H9 (cell line): ENCODE results near the gene RNF126. TPM values are rescaled to one million over a fixed set of nuclear protein-coding genes. Genes with fewer than 3 reads are reported as not detected.
"Not testable (repeated sequence)": the region's sequence is repeated elsewhere in the genome, so short reads cannot be mapped to it uniquely, and the experiment has no call there.

ENCODE experiments used
- DNase-seq: peaks from one replicate; pipeline ENCODE4 v3.0.0-alpha.2; 2017
- H2AFZ ChIP-seq: one replicate; pipeline ENCODE4 v1.6.1; 2013; ENCODE audit warnings: mild to moderate bottlenecking, low read length, control low read depth, moderate library complexity
- H2AK5ac ChIP-seq: 2 replicates; pipeline ENCODE4 v1.6.1; 2013; ENCODE audit warnings: low read length, control low read depth, mixed read lengths; ENCODE audit not compliant: insufficient read length
- H2BK120ac ChIP-seq: one replicate; pipeline ENCODE4 v1.6.1; 2013; ENCODE audit warnings: low read depth, mild to moderate bottlenecking, low read length, control low read depth, inconsistent platforms; ENCODE audit not compliant: poor library complexity, severe bottlenecking
- H2BK12ac ChIP-seq: 2 replicates; pipeline ENCODE4 v1.6.1; 2013; ENCODE audit warnings: low read length, control low read depth, mixed read lengths, low read depth; ENCODE audit not compliant: insufficient read length
- H2BK15ac ChIP-seq: 2 replicates; pipeline ENCODE4 v1.6.1; 2013; ENCODE audit warnings: low read depth, low read length, control low read depth
- H2BK20ac ChIP-seq: one replicate; pipeline ENCODE4 v1.6.1; 2013; ENCODE audit warnings: low read depth, mild to moderate bottlenecking, low read length, control low read depth, inconsistent platforms; ENCODE audit not compliant: poor library complexity, severe bottlenecking
- H2BK5ac ChIP-seq: 2 replicates; pipeline ENCODE4 v1.6.1; 2013; ENCODE audit warnings: low read length, control low read depth, mixed read lengths; ENCODE audit not compliant: insufficient read length
- H3K14ac ChIP-seq: 2 replicates; pipeline ENCODE4 v1.6.1; 2013; ENCODE audit warnings: low read length, control low read depth; ENCODE audit not compliant: insufficient read depth
- H3K18ac ChIP-seq: 2 replicates; pipeline ENCODE4 v1.6.1; 2013; ENCODE audit warnings: low read depth, mild to moderate bottlenecking, mixed read lengths, low read length, control low read depth; ENCODE audit not compliant: insufficient read length
- H3K23ac ChIP-seq: 2 replicates; pipeline ENCODE4 v1.6.1; 2013; ENCODE audit warnings: low read length, control low read depth, mixed read lengths, low read depth; ENCODE audit not compliant: insufficient read length
- H3K23me2 ChIP-seq: 2 replicates; pipeline ENCODE4 v1.6.1; 2013; ENCODE audit warnings: low read depth, mild to moderate bottlenecking, mixed read lengths, low read length, control low read depth; ENCODE audit not compliant: insufficient read length, poor library complexity, severe bottlenecking
- H3K27ac ChIP-seq: 2 replicates; pipeline ENCODE4 v1.5.1; 2013; ENCODE audit warnings: low read length, control low read depth, mixed read lengths, low read depth; ENCODE audit not compliant: insufficient read length
- H3K27me3 ChIP-seq: 2 replicates; pipeline ENCODE4 v1.6.1; 2013; ENCODE audit warnings: low read length, control low read depth, inconsistent platforms; ENCODE audit not compliant: insufficient read depth
- H3K4ac ChIP-seq: 2 replicates; pipeline ENCODE4 v1.6.1; 2013; ENCODE audit warnings: low read depth, mild to moderate bottlenecking, control low read depth, inconsistent platforms, low read length, moderate library complexity
- H3K4me1 ChIP-seq: 2 replicates; pipeline ENCODE4 v1.6.1; 2013; ENCODE audit warnings: low read length, control low read depth, inconsistent platforms; ENCODE audit not compliant: insufficient read depth
- H3K4me2 ChIP-seq: 2 replicates; pipeline ENCODE4 v1.6.1; 2013; ENCODE audit warnings: low read length, control low read depth, mixed read lengths; ENCODE audit not compliant: insufficient read length, insufficient read depth
- H3K56ac ChIP-seq: 2 replicates; pipeline ENCODE4 v1.6.1; 2013; ENCODE audit warnings: low read depth, mild to moderate bottlenecking, mixed read lengths, low read length, control low read depth; ENCODE audit not compliant: insufficient read length
- H3K79me1 ChIP-seq: 2 replicates; pipeline ENCODE4 v1.6.1; 2013; ENCODE audit warnings: low read depth, mild to moderate bottlenecking, moderate library complexity, low read length, control low read depth, inconsistent platforms; ENCODE audit not compliant: insufficient read depth, poor library complexity, severe bottlenecking
- H3K79me2 ChIP-seq: 2 replicates; pipeline ENCODE4 v1.6.1; 2013; ENCODE audit warnings: low read length, control low read depth, inconsistent platforms; ENCODE audit not compliant: insufficient read depth
- H3K9ac ChIP-seq: 2 replicates; pipeline ENCODE4 v1.6.1; 2013; ENCODE audit warnings: low read length, control low read depth, mixed read lengths; ENCODE audit not compliant: insufficient read length; ENCODE audit errors: extremely low read depth
- H3K9me3 ChIP-seq: one replicate; pipeline ENCODE4 v1.6.1; 2013; ENCODE audit warnings: low read depth, low read length, inconsistent platforms; ENCODE audit not compliant: control insufficient read depth
- H3T11ph ChIP-seq: one replicate; pipeline ENCODE4 v1.6.1; 2013; ENCODE audit warnings: mild to moderate bottlenecking, low read length, control low read depth, inconsistent platforms
- H4K20me1 ChIP-seq: one replicate; pipeline ENCODE4 v1.6.1; 2013; ENCODE audit not compliant: control insufficient read depth, insufficient read length, insufficient read depth
- H4K5ac ChIP-seq: 2 replicates; pipeline ENCODE4 v1.6.1; 2013; ENCODE audit warnings: low read depth, mild to moderate bottlenecking, mixed read lengths, low read length, control low read depth; ENCODE audit not compliant: insufficient read length
- H4K8ac ChIP-seq: replicated peaks from 2 replicates; pipeline ENCODE4 v1.6.1; 2013; ENCODE audit warnings: low read length, control low read depth, mixed read lengths, low read depth; ENCODE audit not compliant: insufficient read length
- H4K91ac ChIP-seq: 2 replicates; pipeline ENCODE4 v1.6.1; 2013; ENCODE audit warnings: low read depth, mild to moderate bottlenecking, moderate library complexity, mixed read lengths, low read length, control low read depth; ENCODE audit not compliant: insufficient read length
- H3K27ac Mint-ChIP-seq, 3 experiments: 2 replicates in 2 of 3; 3 replicates in 1 of 3; pipeline ENCODE4 v1.8.0; 2020 to 2021; ENCODE audit warnings: mixed read lengths in 3 of 3, mild to moderate bottlenecking in 1 of 3, moderate library complexity in 1 of 3
- H3K27me3 Mint-ChIP-seq: 2 replicates; pipeline ENCODE4 v1.8.0; 2021; ENCODE audit warnings: low read depth, mild to moderate bottlenecking, moderate library complexity, mixed read lengths
- H3K36me3 Mint-ChIP-seq, 3 experiments: 2 replicates in 2 of 3; 3 replicates in 1 of 3; pipeline ENCODE4 v1.8.0; 2020 to 2021; ENCODE audit warnings: low read depth in 3 of 3, mixed read lengths in 3 of 3; ENCODE audit not compliant: insufficient read depth in 1 of 3
- H3K4me1 Mint-ChIP-seq, 2 experiments: 2 replicates each; pipeline ENCODE4 v1.8.0; 2020; ENCODE audit warnings: mixed read lengths in 2 of 2
- H3K4me3 Mint-ChIP-seq, 2 experiments: 2 replicates in 1 of 2; 3 replicates in 1 of 2; pipeline ENCODE4 v1.8.0; 2020 to 2021; ENCODE audit warnings: mild to moderate bottlenecking in 2 of 2, mixed read lengths in 2 of 2, moderate library complexity in 1 of 2
- H3K9me3 Mint-ChIP-seq, 2 experiments: 2 replicates in 1 of 2; 3 replicates in 1 of 2; pipeline ENCODE4 v1.8.0; 2020; ENCODE audit warnings: mild to moderate bottlenecking in 2 of 2, mixed read lengths in 2 of 2, moderate library complexity in 1 of 2
- WGBS: extraction: QIAGEN DNeasy Blood & Tissue Kit; methylation state at CpG from one replicate; pipeline ENCODE4 v1.1.7; 2013; ENCODE audit warnings: missing lambda C conversion rate, low lambda C conversion rate, mixed read lengths; ENCODE audit not compliant: insufficient read length; ENCODE audit errors: extremely low coverage; 5-methylcytosine and 5-hydroxymethylcytosine counted together
- total RNA-seq: library from RNA; stranded (reverse); gene quantifications from 2 replicates; pipeline ENCODE4 v1.2.1, GENCODE V29; 2021
- TF ChIP-seq, protein P1 (sequence below): fragments of 200-600 bp; sonication (generic); conservative IDR thresholded peaks from 3 replicates; pipeline ENCODE4 v1.8.0; 2021; ENCODE audit warnings: antibody characterized with exemption, mild to moderate bottlenecking

Gene RNF126
- total RNA-seq, 1 experiment from 2014 or later = 81.9 TPM

DNA sequence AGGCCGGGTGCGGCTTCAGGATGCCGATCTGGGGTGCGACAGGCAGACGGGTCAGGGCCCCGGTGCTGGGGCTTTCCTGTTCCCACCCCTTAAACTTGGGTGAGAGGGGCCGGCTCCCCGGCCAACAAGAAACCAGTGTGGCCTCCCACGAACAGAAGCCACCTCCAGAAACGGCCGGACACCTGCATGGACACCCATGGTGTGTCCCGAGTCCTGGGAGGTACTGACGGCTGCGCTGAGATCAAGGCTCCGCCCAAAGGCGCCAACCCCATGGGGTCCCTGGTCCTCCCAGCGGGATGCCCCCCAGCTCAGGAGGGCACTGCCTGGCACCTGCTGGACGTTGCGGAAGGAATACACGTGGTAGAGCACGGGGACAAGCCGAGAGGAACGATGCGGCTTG lies 41.2 kb downstream of the RNF126 start:
- Histone ChIP-seq H3T11ph (no peak overlapping the region), H2BK120ac (no peak overlapping the region), H2BK15ac (no peak overlapping the region), H3K23ac (no peak overlapping the region), H3K27me3 (no peaks in the 10 kb centered on the region), H2AK5ac (no peak overlapping the region), H3K56ac (no peak overlapping the region), H3K79me1 (no peaks in the 10 kb centered on the region), H2BK12ac (no peak overlapping the region), H3K9me3 (no peaks in the 10 kb centered on the region), H4K5ac (no peak overlapping the region), H2BK5ac (no peak overlapping the region), H3K27ac (no peak overlapping the region), H4K20me1 (no peaks in the 10 kb centered on the region), H3K9ac (no peak overlapping the region), H2AFZ (no peak overlapping the region), H3K4me1 (no peaks in the 10 kb centered on the region), H3K18ac (no peak overlapping the region), H4K91ac (no peak overlapping the region), H3K14ac (no peak overlapping the region), H3K4ac (no peak overlapping the region), H3K4me2 (no peak overlapping the region), H3K79me2 (no peaks in the 10 kb centered on the region), H2BK20ac (no peak overlapping the region), H3K23me2 (no peaks in the 10 kb centered on the region), H4K8ac (no peak overlapping the region)
- H3K27me3 Mint-ChIP-seq = no peaks in the 10 kb centered on the region
- H3K9me3 Mint-ChIP-seq = no peaks in the 10 kb centered on the region
- no peak for DNase-seq
- H3K36me3 Mint-ChIP-seq = peaks cover 26 to 56% (median 43%) of the 10 kb centered on the region in 3 experiments; a peak in 6 of 7 replicates
- no peaks in the 10 kb centered on the region for H3K4me1 Mint-ChIP-seq
- no peak overlapping the region for H3K27ac Mint-ChIP-seq
- no CpG with 5 or more reads among the region's 24 CpGs for WGBS
- TF ChIP-seq, protein P1, sequence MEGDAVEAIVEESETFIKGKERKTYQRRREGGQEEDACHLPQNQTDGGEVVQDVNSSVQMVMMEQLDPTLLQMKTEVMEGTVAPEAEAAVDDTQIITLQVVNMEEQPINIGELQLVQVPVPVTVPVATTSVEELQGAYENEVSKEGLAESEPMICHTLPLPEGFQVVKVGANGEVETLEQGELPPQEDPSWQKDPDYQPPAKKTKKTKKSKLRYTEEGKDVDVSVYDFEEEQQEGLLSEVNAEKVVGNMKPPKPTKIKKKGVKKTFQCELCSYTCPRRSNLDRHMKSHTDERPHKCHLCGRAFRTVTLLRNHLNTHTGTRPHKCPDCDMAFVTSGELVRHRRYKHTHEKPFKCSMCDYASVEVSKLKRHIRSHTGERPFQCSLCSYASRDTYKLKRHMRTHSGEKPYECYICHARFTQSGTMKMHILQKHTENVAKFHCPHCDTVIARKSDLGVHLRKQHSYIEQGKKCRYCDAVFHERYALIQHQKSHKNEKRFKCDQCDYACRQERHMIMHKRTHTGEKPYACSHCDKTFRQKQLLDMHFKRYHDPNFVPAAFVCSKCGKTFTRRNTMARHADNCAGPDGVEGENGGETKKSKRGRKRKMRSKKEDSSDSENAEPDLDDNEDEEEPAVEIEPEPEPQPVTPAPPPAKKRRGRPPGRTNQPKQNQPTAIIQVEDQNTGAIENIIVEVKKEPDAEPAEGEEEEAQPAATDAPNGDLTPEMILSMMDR = no peak
- no peak overlapping the region for H3K4me3 Mint-ChIP-seq

DNA sequence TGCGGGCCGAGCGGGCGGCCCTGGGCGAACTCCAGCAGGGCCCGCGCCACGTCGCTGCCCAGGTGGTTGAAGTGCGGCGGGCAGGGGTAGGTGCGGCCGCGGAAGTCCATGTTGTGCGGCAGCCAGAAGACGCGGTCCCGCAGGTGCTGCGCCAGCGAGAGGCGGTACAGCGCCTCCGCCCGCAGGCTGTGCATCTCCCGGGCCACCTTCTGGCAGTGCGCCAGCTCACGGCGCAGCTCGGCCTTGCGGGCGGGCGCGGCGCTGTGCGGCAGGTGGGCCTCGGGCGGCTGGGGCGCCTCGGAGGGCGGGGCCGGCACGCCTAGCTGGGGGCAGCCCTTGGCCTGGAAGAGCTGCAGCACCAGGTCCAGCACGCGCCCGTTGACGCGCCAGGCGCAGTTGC lies 41.8 kb downstream of the RNF126 start:
- not testable (repeated sequence) for H3K4ac ChIP-seq, H3K18ac ChIP-seq, DNase-seq, H4K91ac ChIP-seq, H3K9me3 Mint-ChIP-seq, H3K4me2 ChIP-seq, H3K27ac Mint-ChIP-seq, H3K9me3 ChIP-seq, H2BK120ac ChIP-seq, H3K27me3 ChIP-seq, H2BK12ac ChIP-seq, H3K27me3 Mint-ChIP-seq, H3K23me2 ChIP-seq, H3T11ph ChIP-seq, H2BK15ac ChIP-seq, H2BK20ac ChIP-seq, H2AK5ac ChIP-seq, H3K14ac ChIP-seq, H2BK5ac ChIP-seq, H4K8ac ChIP-seq, H4K20me1 ChIP-seq, H3K27ac ChIP-seq, H3K4me3 Mint-ChIP-seq, H3K9ac ChIP-seq, H3K4me1 Mint-ChIP-seq, H3K79me2 ChIP-seq, H3K56ac ChIP-seq, H3K4me1 ChIP-seq, H4K5ac ChIP-seq, H2AFZ ChIP-seq, H3K79me1 ChIP-seq, H3K23ac ChIP-seq
- peaks cover 26 to 55% (median 42%) of the 10 kb centered on the region in 3 experiments; a peak in 6 of 7 replicates for H3K36me3 Mint-ChIP-seq
- no CpG with 5 or more reads among the region's 48 CpGs for WGBS
